ENCODE results near the gene CDK14.
"Not testable (repeated sequence)": the region's sequence is repeated elsewhere in the genome, so short reads cannot be mapped to it uniquely, and the experiment has no call there.

CDK14 gene

GRCh38 chr7:90789736-90790306 lies 193.7 kb downstream of the CDK14 start:
- H3K36me3 ChIP-seq (ENCODE audit: insufficient read depth, low read length), result no peaks in the 10 kb centered on the region
- H3K4me1 ChIP-seq (ENCODE audit: insufficient read depth, low read length, poor library complexity, severe bottlenecking), result no peaks in the 10 kb centered on the region
- no peaks in the 10 kb centered on the region for H3K79me2 ChIP-seq (ENCODE audit: insufficient read depth, low read length)
- H3K4me2 ChIP-seq (ENCODE audit: low read depth, low read length, poor library complexity, severe bottlenecking), result no peak overlapping the region
- H3K9me3 ChIP-seq (ENCODE audit: insufficient read depth, low read depth, low read length), result peaks cover 12% of the 10 kb centered on the region; the same call in 1 of the 2 replicates
- H3K9me2 ChIP-seq (replicated peaks; ENCODE audit: low read depth, low read length), result no peaks in the 10 kb centered on the region
- TF ChIP-seq CTCF (conservative IDR thresholded peaks at IDR 0.05; ENCODE audit: low read length) (no peak), EZH2phosphoT487 (IDR thresholded peaks at IDR 0.05; ENCODE audit: borderline replicate concordance) (no peak)
- H3K27me3 ChIP-seq (ENCODE audit: insufficient read depth, low read length, poor library complexity, severe bottlenecking), result no peaks in the 10 kb centered on the region
- H3K4me3 ChIP-seq (ENCODE audit: low read length, poor library complexity, severe bottlenecking), result no peak overlapping the region
- no peaks in the 10 kb centered on the region for H4K20me1 ChIP-seq (ENCODE audit: insufficient read depth, low read length, poor library complexity, severe bottlenecking)
- no peaks in the 10 kb centered on the region for H3F3A ChIP-seq (ENCODE audit: low read depth)
- no peak overlapping the region for H3K9ac ChIP-seq (ENCODE audit: low read depth, low read length, poor library complexity, severe bottlenecking)
- no peak overlapping the region for H2AFZ ChIP-seq (ENCODE audit: low read length)

GRCh38 chr7:90791596-90791995 lies 195.5 kb downstream of the CDK14 start:
- H2AFZ ChIP-seq (ENCODE audit: low read length), result no peak overlapping the region
- TF ChIP-seq CTCF (conservative IDR thresholded peaks at IDR 0.05; ENCODE audit: low read length), result no peak
- no peak for TF ChIP-seq EZH2phosphoT487 (IDR thresholded peaks at IDR 0.05; ENCODE audit: borderline replicate concordance)
- H3K4me1 ChIP-seq (ENCODE audit: insufficient read depth, low read length, poor library complexity, severe bottlenecking), result no peaks in the 10 kb centered on the region
- no peaks in the 10 kb centered on the region for H3K9me2 ChIP-seq (replicated peaks; ENCODE audit: low read depth, low read length)
- H3K9me3 ChIP-seq (ENCODE audit: insufficient read depth, low read depth, low read length), result peaks cover 12% of the 10 kb centered on the region; the same call in 1 of the 2 replicates
- no peak overlapping the region for H3K9ac ChIP-seq (ENCODE audit: low read depth, low read length, poor library complexity, severe bottlenecking)
- H3K4me2 ChIP-seq (ENCODE audit: low read depth, low read length, poor library complexity, severe bottlenecking), result no peak overlapping the region
- no peaks in the 10 kb centered on the region for H4K20me1 ChIP-seq (ENCODE audit: insufficient read depth, low read length, poor library complexity, severe bottlenecking)
- H3K27me3 ChIP-seq (ENCODE audit: insufficient read depth, low read length, poor library complexity, severe bottlenecking), result no peaks in the 10 kb centered on the region
- no peak overlapping the region for H3K4me3 ChIP-seq (ENCODE audit: low read length, poor library complexity, severe bottlenecking)
- H3K36me3 ChIP-seq (ENCODE audit: insufficient read depth, low read length), result no peaks in the 10 kb centered on the region
- no peaks in the 10 kb centered on the region for H3F3A ChIP-seq (ENCODE audit: low read depth)
- no peaks in the 10 kb centered on the region for H3K79me2 ChIP-seq (ENCODE audit: insufficient read depth, low read length)

DNA sequence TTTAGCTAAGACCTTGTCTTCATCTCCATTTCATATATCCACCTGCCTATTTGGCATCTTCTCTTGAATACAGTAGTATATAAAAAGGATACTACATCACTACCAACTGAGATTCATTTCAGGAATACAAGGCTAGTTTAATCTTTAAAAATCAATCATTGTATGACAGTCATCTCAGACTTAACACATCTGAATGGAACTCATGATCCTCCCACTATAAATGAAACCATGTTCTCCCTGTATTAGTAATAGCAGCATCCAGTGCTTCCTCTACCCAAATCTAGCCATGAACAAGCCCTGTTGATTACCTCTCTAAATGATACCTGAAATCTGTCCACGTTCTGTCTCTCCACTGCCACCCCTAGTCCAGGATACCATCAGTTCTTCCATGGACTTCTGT lies 196.2 kb downstream of the CDK14 start:
- no peak for TF ChIP-seq EZH2phosphoT487 (IDR thresholded peaks at IDR 0.05; ENCODE audit: borderline replicate concordance)
- TF ChIP-seq CTCF (conservative IDR thresholded peaks at IDR 0.05; ENCODE audit: low read length), result no peak
- Histone ChIP-seq H3K9ac (ENCODE audit: low read depth, low read length, poor library complexity, severe bottlenecking) (no peak overlapping the region), H3K4me1 (ENCODE audit: insufficient read depth, low read length, poor library complexity, severe bottlenecking) (no peaks in the 10 kb centered on the region), H4K20me1 (ENCODE audit: insufficient read depth, low read length, poor library complexity, severe bottlenecking) (no peaks in the 10 kb centered on the region), H3K9me3 (ENCODE audit: insufficient read depth, low read depth, low read length) (peaks cover 12% of the 10 kb centered on the region; the same call in 1 of the 2 replicates), H2AFZ (ENCODE audit: low read length) (no peak overlapping the region), H3K4me3 (ENCODE audit: low read length, poor library complexity, severe bottlenecking) (no peak overlapping the region), H3F3A (ENCODE audit: low read depth) (no peaks in the 10 kb centered on the region), H3K4me2 (ENCODE audit: low read depth, low read length, poor library complexity, severe bottlenecking) (no peak overlapping the region), H3K9me2 (replicated peaks; ENCODE audit: low read depth, low read length) (no peaks in the 10 kb centered on the region), H3K79me2 (ENCODE audit: insufficient read depth, low read length) (no peaks in the 10 kb centered on the region), H3K36me3 (ENCODE audit: insufficient read depth, low read length) (no peaks in the 10 kb centered on the region), H3K27me3 (ENCODE audit: insufficient read depth, low read length, poor library complexity, severe bottlenecking) (no peaks in the 10 kb centered on the region)

GRCh38 chr7:90794234-90794633 lies 198.1 kb downstream of the CDK14 start:
- H3K4me2 ChIP-seq (ENCODE audit: low read depth, low read length, poor library complexity, severe bottlenecking); H3K36me3 ChIP-seq (ENCODE audit: insufficient read depth, low read length); H3K9me2 ChIP-seq (replicated peaks; ENCODE audit: low read depth, low read length); H3K4me3 ChIP-seq (ENCODE audit: low read length, poor library complexity, severe bottlenecking); H3F3A ChIP-seq (ENCODE audit: low read depth); H3K9ac ChIP-seq (ENCODE audit: low read depth, low read length, poor library complexity, severe bottlenecking); H3K4me1 ChIP-seq (ENCODE audit: insufficient read depth, low read length, poor library complexity, severe bottlenecking); H3K27me3 ChIP-seq (ENCODE audit: insufficient read depth, low read length, poor library complexity, severe bottlenecking); H3K79me2 ChIP-seq (ENCODE audit: insufficient read depth, low read length); H4K20me1 ChIP-seq (ENCODE audit: insufficient read depth, low read length, poor library complexity, severe bottlenecking); H2AFZ ChIP-seq (ENCODE audit: low read length): not testable (repeated sequence)
- H3K9me3 ChIP-seq (ENCODE audit: insufficient read depth, low read depth, low read length), result peaks cover 12% of the 10 kb centered on the region; the same call in 1 of the 2 replicates

All from Loucy (cell line).